Liver (tissue), 9 donors: ENCODE results near the gene TMCO4. TPM values are rescaled to one million over a fixed set of nuclear protein-coding genes. Genes with fewer than 3 reads are reported as not detected.

Experiments
- DNase-seq: peaks from one replicate; pipeline ENCODE4 v3.0.0-alpha.2; 2017; ENCODE audit warnings: low spot score
- H3K27ac ChIP-seq, 2 donors: one replicate each; pipeline ENCODE4 v1.7.0; 2013; ENCODE audit warnings: inconsistent platforms in 2 of 2, low read length in 2 of 2, control low read depth in 1 of 2, low read depth in 1 of 2, mild to moderate bottlenecking in 1 of 2
- H3K27me3 ChIP-seq, 4 donors: one replicate each; pipeline versions ENCODE4 v1.6.1 to v1.7.0; 2013; ENCODE audit warnings: low read length in 3 of 4, inconsistent platforms in 1 of 4, mild to moderate bottlenecking in 1 of 4, moderate library complexity in 1 of 4; ENCODE audit not compliant: control insufficient read depth in 4 of 4, insufficient read depth in 4 of 4
- H3K36me3 ChIP-seq, 4 donors: one replicate each; pipeline versions ENCODE4 v1.6.1 to v1.7.0; 2013; ENCODE audit warnings: low read length in 3 of 4, mild to moderate bottlenecking in 3 of 4, low read depth in 1 of 4, moderate library complexity in 1 of 4; ENCODE audit not compliant: control insufficient read depth in 4 of 4, insufficient read depth in 3 of 4
- H3K4me1 ChIP-seq, 4 donors: one replicate each; pipeline versions ENCODE4 v1.6.1 to v1.7.0; 2013; ENCODE audit warnings: low read length in 3 of 4, mild to moderate bottlenecking in 3 of 4, moderate library complexity in 1 of 4; ENCODE audit not compliant: control insufficient read depth in 4 of 4, insufficient read depth in 4 of 4
- H3K4me3 ChIP-seq, 3 donors: one replicate each; pipeline versions ENCODE4 v1.6.1 to v1.7.0; 2013; ENCODE audit warnings: low read length in 3 of 3, control low read depth in 1 of 3, low read depth in 1 of 3, mild to moderate bottlenecking in 1 of 3
- H3K9ac ChIP-seq, 2 donors: one replicate each; pipeline ENCODE4 v1.7.0; 2013; ENCODE audit warnings: low read length in 2 of 2, mild to moderate bottlenecking in 2 of 2, moderate library complexity in 2 of 2, control low read depth in 1 of 2, low read depth in 1 of 2
- H3K9me3 ChIP-seq, 4 donors: one replicate each; pipeline versions ENCODE4 v1.6.1 to v1.7.0; 2013; ENCODE audit warnings: low read length in 3 of 4; ENCODE audit not compliant: control insufficient read depth in 4 of 4
- ATF3 ChIP-seq: IDR thresholded peaks from 2 replicates; pipeline ENCODE4 v1.6.1; 2016; ENCODE audit warnings: antibody characterized with exemption
- CTCF ChIP-seq: fragments of 150-350 bp; IDR thresholded peaks from 2 replicates; pipeline ENCODE4 v1.5.1; 2017; ENCODE audit warnings: improper control_type of control experiment, low read depth, low read length; ENCODE audit not compliant: missing input control
- EGR1 ChIP-seq, 2 donors: IDR thresholded peaks; 2 replicates each; pipeline ENCODE4 v1.6.1; 2016 to 2018; ENCODE audit warnings: antibody characterized with exemption in 2 of 2, low read depth in 2 of 2
- GABPA ChIP-seq, 2 donors: IDR thresholded peaks in 1 of 2; conservative IDR thresholded peaks in 1 of 2; 2 replicates each; pipeline ENCODE4 v1.6.1; 2016; ENCODE audit warnings: antibody characterized with exemption in 2 of 2, mild to moderate bottlenecking in 1 of 2, moderate library complexity in 1 of 2
- HNF4A ChIP-seq, 2 donors: conservative IDR thresholded peaks; 2 replicates each; pipeline ENCODE4 v1.6.1; 2016; ENCODE audit warnings: antibody characterized with exemption in 2 of 2, mild to moderate bottlenecking in 2 of 2
- JUND ChIP-seq, 2 donors: IDR thresholded peaks; 2 replicates each; pipeline ENCODE4 v1.6.1; 2016; ENCODE audit warnings: antibody characterized with exemption in 2 of 2
- MAX ChIP-seq: IDR thresholded peaks from 2 replicates; pipeline ENCODE4 v1.6.1; 2016; ENCODE audit warnings: antibody characterized with exemption
- NR2F2 ChIP-seq: IDR thresholded peaks from 2 replicates; pipeline ENCODE4 v1.6.1; 2016; ENCODE audit warnings: antibody characterized with exemption
- RAD21 ChIP-seq, 2 donors: IDR thresholded peaks; 2 replicates each; pipeline ENCODE4 v1.6.1; 2016; ENCODE audit warnings: antibody characterized with exemption in 2 of 2, mild to moderate bottlenecking in 2 of 2
- REST ChIP-seq: IDR thresholded peaks from 2 replicates; pipeline ENCODE4 v1.6.1; 2016; ENCODE audit warnings: antibody characterized with exemption, mild to moderate bottlenecking
- SP1 ChIP-seq: IDR thresholded peaks from 2 replicates; pipeline ENCODE4 v1.6.1; 2018; ENCODE audit warnings: antibody characterized with exemption, mild to moderate bottlenecking
- TAF1 ChIP-seq: conservative IDR thresholded peaks from 2 replicates; pipeline ENCODE4 v1.6.1; 2016; ENCODE audit warnings: antibody characterized with exemption, mild to moderate bottlenecking
- YY1 ChIP-seq: IDR thresholded peaks from 2 replicates; pipeline ENCODE4 v1.6.1; 2016; ENCODE audit warnings: antibody characterized with exemption, mild to moderate bottlenecking
- ZBTB33 ChIP-seq: IDR thresholded peaks from 2 replicates; pipeline ENCODE4 v1.6.1; 2016; ENCODE audit warnings: antibody characterized with exemption
- WGBS: extraction: QIAGEN DNeasy Blood & Tissue Kit; methylation state at CpG from one replicate; pipeline ENCODE4 v1.1.7; 2013; 5-methylcytosine and 5-hydroxymethylcytosine counted together
- polyA plus RNA-seq, 2 donors: library from polyadenylated mRNA; stranded (reverse) in 1 of 2; unstranded in 1 of 2; fragments of 200-250 nt in 1 of 2; fragments of >200 nt in 1 of 2; fragmentation: Nextera tagmentation in 1 of 2; extraction: Ambion mirVana in 1 of 2; gene quantifications; one replicate each; pipeline versions ENCODE4 v1.2.1 to v1.2.3, GENCODE V29; 2013 to 2015
- total RNA-seq, 2 donors: library from RNA; depleted of rRNA; stranded (reverse); fragments of >200 nt; gene quantifications; one replicate each; pipeline ENCODE4 v1.2.3, GENCODE V29; 2014
- donor health status: healthy.
- donor health status: healthy.
- donor health status: healthy.
- donor health status: healthy.
- donor health status: healthy.

The TMCO4 gene
- total and polyA plus RNA-seq, 4 donors: 4.0 to 9.5 (median 6.0) TPM

GRCh38 chr1:19656780-19657466 lies 142.8 kb downstream of the TMCO4 start:
- peaks cover 0 to 4% (median 2%) of the 10 kb centered on the region in 4 donors for H3K4me1 ChIP-seq
- 80% methylated on average over 15 of the region's 15 CpGs for WGBS
- H3K36me3 ChIP-seq: no peaks in the 10 kb centered on the region
- no peak overlapping the region for H3K9ac ChIP-seq
- TF ChIP-seq ZBTB33 (no peak), TAF1 (no peak), ATF3 (no peak), MAX (no peak)
- no peaks in the 10 kb centered on the region for H3K9me3 ChIP-seq
- no peak overlapping the region for H3K27ac ChIP-seq
- H3K27me3 ChIP-seq: no peaks in the 10 kb centered on the region
- H3K4me3 ChIP-seq: no peak overlapping the region
- no peak for DNase-seq

- Histone ChIP-seq H3K27me3 (no peaks in the 10 kb centered on the region), H3K27ac (no peak overlapping the region), H3K36me3 (no peaks in the 10 kb centered on the region), H3K9me3 (no peaks in the 10 kb centered on the region), H3K4me1 (peaks cover 0 to 4% (median 2%) of the 10 kb centered on the region in 4 donors), H3K9ac (no peak overlapping the region), H3K4me3 (no peak overlapping the region)
- DNase-seq: no peak
- TF ChIP-seq ZBTB33: no peak
- no peak for TF ChIP-seq NR2F2
- TF ChIP-seq TAF1: no peak
- no peak for TF ChIP-seq RAD21 (IDR thresholded peaks at IDR 0.05)
- TF ChIP-seq MAX: no peak
- TF ChIP-seq CTCF: no peak
- no peak for TF ChIP-seq JUND (IDR thresholded peaks at IDR 0.05)
- TF ChIP-seq REST: no peak
- TF ChIP-seq SP1: no peak
- no peak for TF ChIP-seq HNF4A (conservative IDR thresholded peaks at IDR 0.05)
- TF ChIP-seq GABPA (IDR thresholded peaks at IDR 0.05 in 1 of 2, conservative IDR thresholded peaks at IDR 0.05 in 1 of 2): no peak
- no peak for TF ChIP-seq EGR1 (IDR thresholded peaks at IDR 0.05; ENCODE audit: low read depth in 2 of 2)
- TF ChIP-seq YY1: no peak
- WGBS: 93% methylated on average over 9 of the region's 9 CpGs
These were observed 143.5 kb downstream of the TMCO4 start for GRCh38 chr1:19656134-19656779.
